ENCODE data around the gene UBE3C.

UBE3C gene

DNA sequence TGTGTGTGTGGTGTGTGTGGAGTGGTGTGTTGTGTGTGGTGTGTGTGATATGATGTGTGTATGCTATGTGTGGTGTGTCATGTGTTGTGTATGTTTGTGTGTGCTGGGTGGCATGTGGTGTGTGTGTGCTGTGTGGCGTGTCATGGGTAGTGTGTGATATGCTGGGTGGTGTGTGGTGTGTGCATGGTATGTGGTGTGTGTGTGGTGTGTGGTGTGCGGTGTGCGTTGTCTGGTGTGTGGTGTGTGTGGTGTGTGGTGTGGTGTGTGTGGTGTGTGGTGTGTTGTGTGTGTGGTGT lies 160.5 kb downstream of the UBE3C start:
- no peak for DNase-seq

DNA sequence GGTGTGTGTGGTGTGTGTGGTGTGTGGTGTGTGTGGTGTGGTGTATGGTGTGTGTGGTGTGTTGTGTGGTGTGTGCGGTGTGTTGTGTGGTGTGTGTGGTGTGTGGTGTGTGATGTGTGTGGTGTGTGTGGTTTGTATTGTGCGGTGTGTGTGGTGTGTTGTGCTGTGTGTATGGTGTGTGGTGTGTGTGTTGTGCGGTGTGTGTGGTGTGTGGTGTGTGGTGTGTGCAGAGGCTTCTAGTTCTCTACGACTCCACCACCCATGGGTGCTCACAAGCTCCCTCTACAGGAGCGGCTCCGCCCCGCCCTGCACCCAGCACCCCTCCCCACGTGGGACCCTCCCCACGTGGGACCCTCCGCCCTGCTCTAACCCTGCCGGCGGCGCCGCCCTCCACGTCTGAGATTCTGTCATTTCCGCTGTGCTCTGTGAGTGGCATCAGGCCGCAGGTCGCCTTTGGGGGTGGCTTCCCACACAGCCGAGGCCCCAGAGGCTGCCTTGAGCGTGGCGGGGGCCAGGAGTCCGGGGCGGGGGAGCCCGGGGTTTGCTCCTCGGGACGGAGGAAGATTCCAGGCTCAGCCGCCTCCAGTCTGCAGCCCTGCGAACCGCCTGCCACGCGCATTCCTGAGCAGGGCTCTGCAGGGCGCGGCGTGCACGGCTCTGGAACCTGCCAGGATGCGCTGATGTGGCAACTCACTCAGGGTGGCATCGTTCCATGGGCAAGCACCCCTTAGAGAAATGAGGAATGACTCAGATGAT lies 161.1 kb downstream of the UBE3C start:
- DNase-seq: peak; percentile 59

GRCh38 chr7:157300369-157300825 lies 161.7 kb downstream of the UBE3C start:
- DNase-seq: no peak

DNA sequence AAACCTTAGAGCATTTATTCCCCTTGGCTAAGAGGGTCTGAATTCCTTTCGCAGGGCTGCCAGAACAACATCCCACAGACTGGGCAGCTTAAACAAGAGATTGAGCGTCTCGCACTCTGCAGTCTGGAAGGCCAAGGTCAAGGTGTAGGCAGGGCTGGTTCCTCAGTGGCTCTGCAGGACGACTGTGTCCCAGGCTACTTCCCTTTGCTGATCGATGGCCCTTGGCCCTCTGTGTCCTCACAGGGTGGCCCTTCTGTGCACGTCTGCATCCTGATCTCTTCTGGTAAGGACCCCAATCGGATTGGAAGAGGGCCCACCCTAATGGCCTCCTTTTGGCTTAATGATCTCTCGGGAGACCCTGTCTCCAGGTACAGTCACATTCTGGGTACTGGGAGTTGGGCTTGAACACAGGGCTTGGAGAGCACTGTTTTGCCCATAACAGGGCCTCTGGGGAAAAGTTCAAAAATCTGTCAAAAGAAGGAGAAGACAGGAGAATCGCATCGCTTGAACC lies 162.9 kb downstream of the UBE3C start:
- no peak for DNase-seq

DNA sequence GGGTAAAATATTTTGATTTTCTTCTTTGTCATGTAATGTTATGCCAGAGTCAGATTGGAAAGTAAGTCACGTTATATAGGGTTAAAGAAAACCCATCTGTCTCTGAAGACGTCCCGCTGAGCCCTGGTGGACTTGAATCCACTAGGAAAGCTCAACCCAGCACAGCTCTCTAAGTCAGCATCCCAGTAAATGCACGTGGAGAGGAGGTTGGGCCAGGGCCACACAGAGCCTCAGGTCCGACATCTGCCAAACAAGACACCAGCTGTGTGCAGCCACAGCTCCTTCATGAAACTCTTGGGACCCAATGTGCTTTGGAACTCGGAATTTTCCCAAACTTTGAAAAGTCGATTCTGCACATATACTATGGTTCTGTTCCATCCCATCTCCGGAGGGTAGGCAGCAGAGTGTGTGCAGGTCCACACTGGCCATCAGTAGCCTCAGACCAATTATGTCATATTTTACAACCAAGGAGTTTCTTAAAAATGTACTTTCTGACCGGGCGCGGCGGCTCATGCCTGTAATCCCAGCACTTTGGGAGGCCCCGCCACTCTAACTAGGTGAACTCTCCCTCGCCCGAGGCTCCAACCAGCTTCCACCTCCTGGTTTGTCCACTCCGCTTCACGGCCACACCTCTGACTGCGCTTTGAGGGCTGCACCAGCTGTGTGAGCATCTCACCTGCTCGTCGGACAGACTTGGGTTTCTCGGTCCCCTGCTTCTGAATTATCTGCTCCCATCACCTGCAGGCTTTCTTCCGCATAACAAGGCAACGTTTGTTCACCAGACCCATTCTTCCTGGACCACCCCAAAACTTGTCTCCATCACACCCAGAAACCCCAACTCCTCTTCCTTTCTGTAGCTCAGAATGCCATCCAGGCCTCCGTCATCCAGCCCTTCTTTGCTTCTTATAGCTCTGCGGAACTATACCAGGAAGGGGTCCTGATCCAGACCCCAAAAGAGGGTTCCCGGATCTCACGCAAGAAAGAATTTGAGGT lies 168.4 kb downstream of the UBE3C start:
- DNase-seq: no peak

DNA sequence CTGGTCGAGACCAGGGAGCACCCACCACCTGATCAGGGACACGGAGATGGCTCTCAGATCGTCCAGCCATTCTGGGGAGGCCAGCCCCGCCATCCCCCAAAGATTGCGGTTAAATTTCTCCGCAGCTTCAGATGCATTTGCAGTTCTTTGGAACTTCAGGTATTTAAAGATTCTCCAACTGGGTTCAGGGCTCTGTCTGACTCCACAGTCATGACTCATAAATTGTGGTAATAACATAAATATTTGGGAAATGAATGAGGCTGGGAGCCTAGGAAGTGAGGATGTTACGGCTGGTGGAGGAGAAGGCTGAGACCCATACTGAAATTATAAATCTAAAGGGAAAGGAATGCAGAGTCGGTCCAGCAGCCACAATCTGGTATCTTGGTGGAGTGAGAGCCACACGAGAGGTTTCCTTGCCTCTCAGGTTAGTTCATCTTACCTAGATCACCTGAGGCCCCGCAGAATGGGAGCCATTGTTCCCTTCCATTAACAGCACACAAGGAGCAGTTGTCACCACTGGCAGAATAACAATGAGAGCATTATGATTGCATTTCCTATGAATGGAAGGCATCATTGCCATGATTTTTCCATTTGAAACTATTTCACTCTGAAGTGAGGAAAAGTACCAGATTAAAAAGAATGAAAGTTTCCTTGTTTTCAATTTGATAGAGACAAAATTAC lies 171.4 kb downstream of the UBE3C start:
- DNase-seq: no peak

DNA sequence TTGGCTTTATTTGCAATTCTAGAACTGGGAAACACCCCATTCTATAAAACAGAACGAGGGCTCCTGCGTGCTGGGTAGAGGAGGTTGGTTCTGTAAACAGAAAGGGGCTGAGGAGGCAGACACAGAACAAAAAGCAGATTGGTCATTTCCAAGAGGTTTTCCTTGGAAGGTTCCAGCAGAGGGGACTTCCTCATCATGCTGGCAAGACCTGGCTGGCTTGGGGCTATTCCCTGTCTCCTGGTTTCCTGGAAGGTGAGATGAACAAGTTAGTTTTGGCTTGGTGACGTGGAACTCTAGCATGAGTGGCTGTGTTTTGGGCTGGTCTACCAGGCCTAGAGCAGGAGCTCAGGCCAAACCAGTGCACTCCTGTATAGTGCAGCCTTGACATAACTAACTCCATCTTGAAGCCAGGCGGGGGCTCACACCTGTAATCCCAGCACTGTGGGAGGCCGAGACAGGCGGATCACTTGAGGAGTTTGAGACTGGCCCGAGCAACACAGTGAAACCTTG lies 172.0 kb downstream of the UBE3C start:
- DNase-seq: no peak

DNA sequence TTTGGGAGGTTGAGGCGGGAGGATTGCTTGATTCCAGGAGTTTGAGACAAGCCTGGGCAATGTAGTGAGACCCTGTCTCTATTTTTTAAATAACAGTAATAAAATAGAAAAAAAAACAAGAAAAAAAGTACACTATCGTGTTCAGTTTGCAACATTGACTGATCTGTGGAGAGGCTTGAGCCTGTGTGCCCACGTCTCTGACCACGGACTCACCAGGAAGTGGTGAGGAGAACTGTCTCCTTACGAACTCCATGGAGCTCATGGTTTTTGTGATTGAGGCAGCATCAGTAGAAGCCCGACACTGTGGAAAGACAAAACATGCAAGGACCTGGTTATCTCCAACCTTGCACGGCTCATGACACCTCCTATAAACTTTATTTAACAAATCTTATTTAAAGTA lies 174.2 kb downstream of the UBE3C start:
- DNase-seq: no peak

DNA sequence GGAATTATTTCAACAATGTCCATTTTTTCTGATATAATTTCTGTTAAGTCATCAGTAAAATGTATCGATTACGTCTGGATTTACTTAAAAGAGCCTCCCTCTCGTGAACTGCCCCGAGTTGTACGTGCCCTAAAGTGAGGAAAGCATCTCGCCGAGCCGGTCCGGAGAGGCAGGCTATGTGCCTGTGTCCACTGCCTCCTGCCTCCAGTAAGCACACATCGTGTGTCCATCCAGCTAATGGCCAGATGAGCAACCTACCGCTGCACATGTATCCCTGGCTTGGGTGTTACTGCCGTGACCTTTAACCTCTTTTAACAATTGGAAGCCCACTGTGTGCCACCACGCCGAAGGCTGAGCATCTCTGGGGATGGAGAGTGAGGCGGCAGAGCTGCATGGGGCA lies 174.9 kb downstream of the UBE3C start:
- DNase-seq: no peak

GRCh38 chr7:157318015-157318706 lies 179.4 kb downstream of the UBE3C start:
- no peak for DNase-seq
